Lower leg skin (tissue), 3 donors: ENCODE results near the gene RERE.

ENCODE experiments used
- POLR2A ChIP-seq, 2 donors: fragments of 450-650 bp; IDR thresholded peaks; one replicate each; pipeline ENCODE4 v1.6.1; 2016 to 2017; ENCODE audit warnings: antibody characterized with exemption in 2 of 2, mild to moderate bottlenecking in 1 of 2, moderate library complexity in 1 of 2
- TF ChIP-seq, protein P1 (sequence below), 3 donors: fragments of 450-650 bp; IDR thresholded peaks; one replicate each; pipeline ENCODE4 v1.5.1; 2016; ENCODE audit warnings: antibody characterized with exemption in 3 of 3, mild to moderate bottlenecking in 3 of 3, moderate library complexity in 2 of 3

GRCh38 chr1:8742022-8742924 is 75.2 kb downstream of the RERE start:
- TF ChIP-seq, protein P1, sequence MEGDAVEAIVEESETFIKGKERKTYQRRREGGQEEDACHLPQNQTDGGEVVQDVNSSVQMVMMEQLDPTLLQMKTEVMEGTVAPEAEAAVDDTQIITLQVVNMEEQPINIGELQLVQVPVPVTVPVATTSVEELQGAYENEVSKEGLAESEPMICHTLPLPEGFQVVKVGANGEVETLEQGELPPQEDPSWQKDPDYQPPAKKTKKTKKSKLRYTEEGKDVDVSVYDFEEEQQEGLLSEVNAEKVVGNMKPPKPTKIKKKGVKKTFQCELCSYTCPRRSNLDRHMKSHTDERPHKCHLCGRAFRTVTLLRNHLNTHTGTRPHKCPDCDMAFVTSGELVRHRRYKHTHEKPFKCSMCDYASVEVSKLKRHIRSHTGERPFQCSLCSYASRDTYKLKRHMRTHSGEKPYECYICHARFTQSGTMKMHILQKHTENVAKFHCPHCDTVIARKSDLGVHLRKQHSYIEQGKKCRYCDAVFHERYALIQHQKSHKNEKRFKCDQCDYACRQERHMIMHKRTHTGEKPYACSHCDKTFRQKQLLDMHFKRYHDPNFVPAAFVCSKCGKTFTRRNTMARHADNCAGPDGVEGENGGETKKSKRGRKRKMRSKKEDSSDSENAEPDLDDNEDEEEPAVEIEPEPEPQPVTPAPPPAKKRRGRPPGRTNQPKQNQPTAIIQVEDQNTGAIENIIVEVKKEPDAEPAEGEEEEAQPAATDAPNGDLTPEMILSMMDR (IDR thresholded peaks at IDR 0.05): peak in 1 of 3 donors; percentile 41
- TF ChIP-seq POLR2A (IDR thresholded peaks at IDR 0.05): no peak
